Measurements from ENCODE around the gene SMTN.
"Not testable (repeated sequence)": the region's sequence is repeated elsewhere in the genome, so short reads cannot be mapped to it uniquely, and the experiment has no call there.

The SMTN gene

GRCh38 chr22:31104869-31105268, 23.8 kb downstream of the SMTN start:
- DNase-seq (ENCODE audit: low read depth, low spot score) = no peak

GRCh38 chr22:31105282-31105929, 24.3 kb downstream of the SMTN start:
- DNase-seq (ENCODE audit: low read depth, low spot score) = no peak

- DNase-seq (ENCODE audit: low read depth, low spot score) = no peak
These were observed 25.0 kb downstream of the SMTN start for GRCh38 chr22:31106001-31106571.

- DNase-seq (ENCODE audit: low read depth, low spot score) = no peak
These were observed 25.6 kb downstream of the SMTN start for GRCh38 chr22:31106731-31107177.

- DNase-seq (ENCODE audit: low read depth, low spot score) = no peak
These were observed 26.2 kb downstream of the SMTN start, which contains the start of gene SELENOM for GRCh38 chr22:31107178-31107893. TSS of gene SELENOM (minus strand) at chr22:31107568. CDS start at chr22:31107505, 63 bp downstream.

GRCh38 chr22:31107894-31108218, 26.7 kb downstream of the SMTN start:
- no peak for DNase-seq (ENCODE audit: low read depth, low spot score)

- not testable (repeated sequence) for DNase-seq (ENCODE audit: low read depth, low spot score)
These were observed 31.5 kb downstream of the SMTN start for GRCh38 chr22:31112547-31113091.

- no peak for DNase-seq (ENCODE audit: low read depth, low spot score)
These were observed 37.1 kb downstream of the SMTN start for GRCh38 chr22:31118046-31118820.

GRCh38 chr22:31119026-31119717, 38.1 kb downstream of the SMTN start:
- no peak for DNase-seq (ENCODE audit: low read depth, low spot score)

- no peak for DNase-seq (ENCODE audit: low read depth, low spot score)
These were observed 39.1 kb downstream of the SMTN start for GRCh38 chr22:31120230-31120629.

- DNase-seq (ENCODE audit: low read depth, low spot score) = no peak
These were observed 39.5 kb downstream of the SMTN start for GRCh38 chr22:31120642-31121041.

GRCh38 chr22:31121403-31121802, 40.3 kb downstream of the SMTN start:
- no peak for DNase-seq (ENCODE audit: low read depth, low spot score)

GRCh38 chr22:31122196-31122531, 41.0 kb downstream of the SMTN start:
- no peak for DNase-seq (ENCODE audit: low read depth, low spot score)

GRCh38 chr22:31122532-31123291, 41.6 kb downstream of the SMTN start, which contains the start of gene INPP5J:
TSS of gene INPP5J (plus strand) at chr22:31122966. CDS start at chr22:31123015, 49 bp downstream.
- DNase-seq (ENCODE audit: low read depth, low spot score) = no peak

GRCh38 chr22:31123292-31123602, 42.1 kb downstream of the SMTN start:
- DNase-seq (ENCODE audit: low read depth, low spot score) = no peak

- DNase-seq (ENCODE audit: low read depth, low spot score) = no peak
These were observed 43.2 kb downstream of the SMTN start for GRCh38 chr22:31124290-31124689.

- DNase-seq (ENCODE audit: low read depth, low spot score) = no peak
These were observed 43.8 kb downstream of the SMTN start for GRCh38 chr22:31124811-31125465.

GRCh38 chr22:31125521-31126117, 44.5 kb downstream of the SMTN start:
- no peak for DNase-seq (ENCODE audit: low read depth, low spot score)

- no peak for DNase-seq (ENCODE audit: low read depth, low spot score)
These were observed 45.2 kb downstream of the SMTN start for GRCh38 chr22:31126128-31126868.

Data from iPS DF 19.7 (cell line).